Naive thymus-derived CD4-positive, alpha-beta T cell (primary cell): Measurements from ENCODE around the gene NCOA3. TPM values are rescaled to one million over a fixed set of nuclear protein-coding genes. Genes with fewer than 3 reads are reported as not detected.
A peak's percentile ranks its signal among the peaks of the same experiment; 100 is the strongest.

Experiments
- ATAC-seq: fragments of 150-1000 bp; cut with Tn5 transposase; 2 replicates; pipeline ENCODE4 v1.10.0; 2021; ENCODE audit warnings: mild to moderate bottlenecking, moderate library complexity
- CTCF ChIA-PET: fragments of 350-600 bp; sonication (Branson Sonifier 250); formaldehyde crosslinking; loops from one replicate; lab custom pipeline; 2021; ENCODE audit warnings: antibody characterized with exemption; lab: Charles Lee
- POLR2A ChIA-PET: fragments of 350-600 bp; sonication (Branson Sonifier 250); formaldehyde crosslinking; loops from one replicate; lab custom pipeline; 2021; ENCODE audit warnings: antibody characterized with exemption, inconsistent platforms; lab: Charles Lee
- DNase-seq, 9 donors: peaks; one replicate each; pipeline versions ENCODE4 v3.0.0 to v3.0.0-alpha.2; 2020 to 2022; ENCODE audit warnings: mixed read lengths in 1 of 9
- H3K27ac ChIP-seq: one replicate; pipeline ENCODE4 v1.7.0; 2013; ENCODE audit warnings: mild to moderate bottlenecking, low read depth, low read length, moderate library complexity
- H3K27me3 ChIP-seq, 2 donors: one replicate each; pipeline ENCODE4 v1.7.0; 2013; ENCODE audit warnings: low read length in 2 of 2, mild to moderate bottlenecking in 2 of 2, moderate library complexity in 2 of 2; ENCODE audit not compliant: control insufficient read depth in 2 of 2, insufficient read depth in 2 of 2
- H3K36me3 ChIP-seq, 3 experiments: 1 replicate in 2 of 3; 2 replicates in 1 of 3; pipeline ENCODE4 v1.7.0; 2013; ENCODE audit warnings: low read length in 3 of 3, mild to moderate bottlenecking in 3 of 3, moderate library complexity in 1 of 3; ENCODE audit not compliant: insufficient read depth in 3 of 3, control insufficient read depth in 2 of 3
- H3K4me1 ChIP-seq, 2 donors: one replicate each; pipeline ENCODE4 v1.7.0; 2013; ENCODE audit warnings: low read length in 2 of 2, mild to moderate bottlenecking in 2 of 2, moderate library complexity in 1 of 2; ENCODE audit not compliant: control insufficient read depth in 2 of 2, insufficient read depth in 2 of 2
- H3K4me3 ChIP-seq: 2 replicates; pipeline ENCODE4 v1.7.0; 2013; ENCODE audit warnings: mild to moderate bottlenecking, low read length
- H3K9me3 ChIP-seq, 3 experiments: 1 replicate in 2 of 3; 2 replicates in 1 of 3; pipeline ENCODE4 v1.7.0; 2013; ENCODE audit warnings: low read length in 3 of 3; ENCODE audit not compliant: control insufficient read depth in 2 of 3
- H3K27ac Mint-ChIP-seq, 9 donors: one replicate each; pipeline ENCODE4 v1.8.0; 2020 to 2022; ENCODE audit warnings: mixed read lengths in 9 of 9, mild to moderate bottlenecking in 8 of 9, moderate library complexity in 5 of 9, inconsistent platforms in 2 of 9
- H3K27me3 Mint-ChIP-seq, 5 donors: one replicate each; pipeline ENCODE4 v1.8.0; 2021 to 2022; ENCODE audit warnings: mixed read lengths in 5 of 5, mild to moderate bottlenecking in 1 of 5
- H3K36me3 Mint-ChIP-seq, 5 donors: one replicate each; pipeline ENCODE4 v1.8.0; 2020 to 2022; ENCODE audit warnings: mixed read lengths in 5 of 5, mild to moderate bottlenecking in 3 of 5, inconsistent platforms in 1 of 5
- H3K4me1 Mint-ChIP-seq, 7 donors: one replicate each; pipeline ENCODE4 v1.8.0; 2020 to 2022; ENCODE audit warnings: mixed read lengths in 7 of 7, mild to moderate bottlenecking in 3 of 7, inconsistent platforms in 1 of 7
- H3K4me3 Mint-ChIP-seq, 10 donors: one replicate each; pipeline ENCODE4 v1.8.0; 2020 to 2022; ENCODE audit warnings: mild to moderate bottlenecking in 10 of 10, mixed read lengths in 10 of 10, moderate library complexity in 6 of 10, inconsistent platforms in 2 of 10
- H3K9me3 Mint-ChIP-seq, 11 donors: one replicate each; pipeline ENCODE4 v1.8.0; 2020 to 2022; ENCODE audit warnings: mixed read lengths in 11 of 11, mild to moderate bottlenecking in 4 of 11, inconsistent platforms in 1 of 11, moderate library complexity in 1 of 11
- intact Hi-C, 2 donors: fragments of 100-400 bp; cut with micrococcal nuclease; formaldehyde crosslinking; loops; one replicate each; pipeline ENCODE4 v1.15.1; 2023
- polyA plus RNA-seq, 2 donors: library from polyadenylated mRNA; unstranded; fragments of 300-500 nt; fragmentation: Illumina TruSeq; gene quantifications; one replicate each; pipeline ENCODE4 v1.2.3, GENCODE V29; 2021
- total RNA-seq, 6 experiments: library from RNA in 5 of 6; stranded (reverse) in 5 of 6; gene quantifications; 1 replicate in 5 of 6; 2 replicates in 1 of 6; pipeline ENCODE4 v1.2.3 and lab custom pipeline; 2021 to 2026

The NCOA3 gene
- total RNA-seq (100 to 1,000 TPM in 1 of 5 experiments, 10 to 100 TPM in 4; 75.0 to 115 (median 89.2) TPM), polyA plus RNA-seq (10 to 100 TPM; 20.3 to 28.4 TPM), total RNA-seq (lab: John Stamatoyannopoulos, UW) (243 reads per million, percentile 94 among the genes with 10 or more reads in this experiment)

DNA sequence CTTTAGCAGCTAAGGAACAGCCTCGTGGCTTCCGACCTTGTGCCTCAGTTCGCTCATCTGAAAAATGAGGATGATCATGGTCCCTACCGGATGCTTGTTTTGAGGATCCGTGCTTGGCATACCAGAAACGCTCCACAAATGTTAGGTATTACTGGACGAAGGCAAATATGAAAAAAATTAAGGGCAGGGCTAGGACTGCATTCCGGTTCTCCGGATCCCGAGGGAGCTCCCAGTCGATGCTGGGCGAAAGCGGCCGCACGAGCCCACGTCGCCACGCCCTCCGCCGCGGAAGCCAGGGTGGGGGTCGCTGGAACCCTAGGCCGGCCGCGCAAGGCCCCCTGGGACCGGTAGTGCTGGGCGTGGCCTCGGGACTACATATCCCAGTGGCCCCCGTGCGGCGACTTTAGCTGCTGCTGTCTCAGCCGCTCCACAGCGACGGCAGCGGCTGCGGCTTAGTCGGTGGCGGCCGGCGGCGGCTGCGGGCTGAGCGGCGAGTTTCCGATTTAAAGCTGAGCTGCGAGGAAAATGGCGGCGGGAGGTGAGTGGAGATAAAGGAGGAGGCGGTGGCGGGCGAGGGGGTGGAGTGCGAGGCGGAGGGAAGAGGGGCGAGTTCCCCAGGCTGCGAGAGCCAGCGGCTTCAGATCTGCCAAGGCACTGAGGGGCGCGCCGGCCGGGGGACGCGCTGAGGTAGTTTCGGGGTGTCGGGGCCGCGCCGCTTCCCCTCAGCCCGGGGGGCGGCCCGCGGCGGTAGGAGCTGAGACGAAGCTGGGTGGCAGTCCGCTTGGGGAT, at the start of gene NCOA3:
TSS of gene NCOA3 (plus strand) at position 406 of the 789 bp plus-strand sequence. CDS start 120,361 bp downstream, outside the sequence.
- Histone ChIP-seq H3K9me3 (no peaks in the 10 kb centered on the region), H3K4me3 (peak within 1 kb of the TSS; percentile 86), H3K27ac (peak within 1 kb of the TSS; percentile 80), H3K4me1 (peaks cover 19 to 28% of the 10 kb centered on the region in 2 donors), H3K36me3 (peaks cover 0 to 8% (median 0%) of the 10 kb centered on the region in 3 experiments), H3K27me3 (no peaks in the 10 kb centered on the region)
- peaks cover 0 to 2% (median 0%) of the 10 kb centered on the region in 11 donors for H3K9me3 Mint-ChIP-seq
- peak within 1 kb of the TSS; percentile 80 to 99 (median 97) for H3K4me3 Mint-ChIP-seq
- CTCF ChIA-PET: interaction anchor here (0.6 to 1.2 kb wide), 4 partner anchors 84 to 158 kb away, joined by 3 to 5 read pairs (median 4); no protein-coding TSS in a partner anchor
- POLR2A ChIA-PET: interaction anchor here (1.0 to 3.8 kb wide), 9 partner anchors 10 to 145 kb away, joined by 3 to 39 read pairs (median 6); partner anchors contain the start of gene ZMYND8
- H3K27me3 Mint-ChIP-seq: peaks cover 0 to 2% (median 0%) of the 10 kb centered on the region in 5 donors
- DNase-seq (peak; percentile 74 to 94 (median 83)), ATAC-seq (peak; percentile 95)
- peak within 1 kb of the TSS; percentile 80 to 98 (median 95) for H3K27ac Mint-ChIP-seq
- H3K4me1 Mint-ChIP-seq: peaks cover 25 to 48% (median 43%) of the 10 kb centered on the region in 7 donors
- peaks cover 0 to 9% (median 0%) of the 10 kb centered on the region in 5 donors for H3K36me3 Mint-ChIP-seq
- intact Hi-C loops: loop anchor here (1.0 to 10.0 kb wide), 15 partner anchors 8 to 1777 kb away; partner anchors contain the start of genes ZMYND8 (in 2 of the 2), STAU1 (in 1 of the 2) and ZNFX1 (in 1 of the 2)

DNA sequence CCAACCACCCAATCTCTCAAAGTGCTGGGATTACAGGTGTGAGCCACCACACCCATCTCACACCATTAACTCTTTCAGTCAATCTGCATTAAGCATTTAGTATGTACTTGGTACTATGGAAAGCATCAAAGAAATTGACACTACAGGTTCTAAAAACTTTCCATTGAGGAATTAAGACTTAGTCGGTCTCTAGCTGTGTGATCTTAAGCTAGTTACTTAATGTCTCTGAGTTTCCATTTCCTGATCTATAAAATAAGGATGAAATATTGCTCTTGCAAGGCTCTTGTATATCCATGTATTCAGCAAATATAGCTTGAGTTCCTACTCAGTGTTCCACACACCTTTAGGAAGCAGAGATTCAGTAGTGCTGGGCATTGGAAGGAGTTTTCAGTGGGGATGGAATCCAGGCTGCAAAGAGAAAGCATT, 48.9 kb upstream of the NCOA3 start:
- Mint-ChIP-seq H3K27me3 (peaks cover 0 to 2% (median 0%) of the 10 kb centered on the region in 5 donors), H3K27ac (peak overlapping the region in 1 of 9 donors; percentile 85), H3K4me1 (peaks cover 0 to 45% (median 0%) of the 10 kb centered on the region in 7 donors), H3K36me3 (peaks cover 0 to 3% (median 0%) of the 10 kb centered on the region in 5 donors), H3K4me3 (peak overlapping the region in 1 of 10 donors; percentile 15), H3K9me3 (peaks cover 0 to 3% (median 0%) of the 10 kb centered on the region in 11 donors)
- intact Hi-C loops: loop anchor here in 1 of 2 donors (1.0 to 5.0 kb wide), 3 partner anchors 35 to 50 kb away; partner anchors contain the start of gene NCOA3
- CTCF ChIA-PET: no interaction called here
- ATAC-seq (no peak), DNase-seq (no peak)
- H3K27me3 ChIP-seq: no peaks in the 10 kb centered on the region
- no peaks in the 10 kb centered on the region for H3K36me3 ChIP-seq
- POLR2A ChIA-PET: no interaction called here
- no peak overlapping the region for H3K27ac ChIP-seq
- no peaks in the 10 kb centered on the region for H3K9me3 ChIP-seq
- no peaks in the 10 kb centered on the region for H3K4me1 ChIP-seq
- H3K4me3 ChIP-seq: no peak overlapping the region

DNA sequence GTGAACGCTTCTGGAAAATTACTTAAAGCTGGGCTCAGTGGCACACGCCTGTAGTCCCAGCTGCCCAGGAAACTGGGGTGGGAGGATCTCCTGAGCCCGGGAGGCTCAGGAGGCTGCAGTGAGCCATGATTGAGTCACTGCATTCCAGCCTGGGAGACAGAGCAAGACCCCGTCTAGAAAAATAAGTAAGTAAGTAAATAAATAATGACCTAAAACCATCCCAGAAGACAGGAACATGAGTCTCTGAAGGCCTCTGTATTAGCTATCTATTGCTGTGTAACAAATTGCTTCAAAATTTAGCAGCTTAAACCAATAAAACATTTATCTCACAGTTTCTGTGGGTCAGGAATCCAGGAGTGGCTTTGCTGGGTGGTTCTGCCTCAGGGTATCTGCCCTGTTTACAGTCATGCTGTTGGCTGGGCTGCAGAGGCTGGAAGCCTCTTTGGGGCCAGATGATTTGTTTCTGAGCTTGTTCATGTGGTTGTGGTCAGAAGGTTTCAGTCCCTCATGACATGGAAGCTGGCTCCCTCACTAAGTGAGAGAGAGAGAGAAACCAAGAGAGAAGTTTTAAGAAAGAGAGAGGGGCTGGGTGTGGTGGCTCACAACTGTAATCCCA, 48.4 kb upstream of the NCOA3 start:
- peak in 1 of 9 donors; percentile 48 for DNase-seq
- H3K36me3 Mint-ChIP-seq: peaks cover 0 to 3% (median 0%) of the 10 kb centered on the region in 5 donors
- H3K27me3 ChIP-seq: no peaks in the 10 kb centered on the region
- peaks cover 0 to 2% (median 0%) of the 10 kb centered on the region in 5 donors for H3K27me3 Mint-ChIP-seq
- no peaks in the 10 kb centered on the region for H3K4me1 ChIP-seq
- H3K4me3 Mint-ChIP-seq: peak overlapping the region in 1 of 10 donors; percentile 58
- H3K4me3 ChIP-seq: no peak overlapping the region
- peak overlapping the region in 1 of 9 donors; percentile 85 for H3K27ac Mint-ChIP-seq
- H3K4me1 Mint-ChIP-seq: peaks cover 0 to 46% (median 0%) of the 10 kb centered on the region in 7 donors
- intact Hi-C loops: loop anchor here in 1 of 2 donors (1.0 to 5.0 kb wide), 3 partner anchors 34 to 49 kb away; partner anchors contain the start of gene NCOA3
- H3K9me3 ChIP-seq: no peaks in the 10 kb centered on the region
- ATAC-seq: no peak
- peaks cover 0 to 3% (median 0%) of the 10 kb centered on the region in 11 donors for H3K9me3 Mint-ChIP-seq
- POLR2A ChIA-PET: no interaction called here
- no peaks in the 10 kb centered on the region for H3K36me3 ChIP-seq
- CTCF ChIA-PET: no interaction called here
- no peak overlapping the region for H3K27ac ChIP-seq

DNA sequence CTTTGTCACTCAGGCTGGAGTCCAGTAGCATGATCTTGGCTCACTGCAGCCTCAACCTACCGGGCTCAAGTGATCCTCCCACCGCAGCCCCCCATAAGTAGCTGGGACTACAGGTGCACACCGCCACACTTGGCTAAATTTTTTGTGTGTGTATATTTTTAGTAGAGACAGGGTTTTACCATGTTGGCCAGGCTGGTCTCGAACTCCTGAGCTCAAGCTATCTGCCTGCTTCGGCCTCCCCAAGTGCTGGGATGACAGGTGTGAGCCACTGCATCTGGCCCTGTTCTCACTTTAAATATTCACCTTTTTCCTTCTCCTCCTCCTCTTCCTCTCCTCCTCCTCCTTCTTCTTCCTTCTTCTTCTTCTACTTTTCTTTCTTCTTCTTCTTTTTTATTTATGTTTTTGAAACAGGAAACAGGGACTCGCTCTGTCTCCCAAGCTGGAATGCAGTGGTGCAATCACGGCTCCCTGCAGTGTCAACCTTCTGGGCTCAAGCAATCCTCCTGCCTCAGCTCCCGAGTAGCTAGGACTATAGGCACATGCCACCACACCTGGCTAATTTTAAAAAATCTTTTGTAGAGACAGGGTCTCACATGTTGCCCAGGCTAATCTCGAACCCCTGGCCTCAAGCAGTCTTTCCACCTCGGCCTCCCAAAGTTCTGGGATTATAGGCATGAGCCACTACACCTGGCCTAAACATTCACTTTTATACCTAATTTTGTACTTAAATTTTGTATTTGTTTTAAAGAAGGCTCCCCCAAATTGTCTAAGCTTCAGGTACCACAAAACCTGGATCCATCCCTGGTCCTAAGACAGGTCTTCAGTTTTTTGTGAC, 47.2 kb upstream of the NCOA3 start:
- DNase-seq (no peak), ATAC-seq (no peak)
- no peaks in the 10 kb centered on the region for H3K36me3 ChIP-seq
- H3K27ac Mint-ChIP-seq: peak overlapping the region in 1 of 9 donors; percentile 74
- CTCF ChIA-PET: no interaction called here
- H3K4me3 ChIP-seq: no peak overlapping the region
- peaks cover 0 to 2% (median 0%) of the 10 kb centered on the region in 5 donors for H3K27me3 Mint-ChIP-seq
- H3K27ac ChIP-seq: no peak overlapping the region
- no peaks in the 10 kb centered on the region for H3K27me3 ChIP-seq
- peaks cover 0 to 3% (median 0%) of the 10 kb centered on the region in 11 donors for H3K9me3 Mint-ChIP-seq
- H3K4me1 ChIP-seq: no peaks in the 10 kb centered on the region
- H3K4me3 Mint-ChIP-seq: no peak overlapping the region
- POLR2A ChIA-PET: no interaction called here
- intact Hi-C loops: loop anchor here in 1 of 2 donors (5.0 kb wide), 3 partner anchors 37 to 182 kb away; partner anchors contain the start of gene NCOA3
- H3K36me3 Mint-ChIP-seq: peaks cover 0 to 3% (median 0%) of the 10 kb centered on the region in 5 donors
- H3K4me1 Mint-ChIP-seq: peaks cover 0 to 46% (median 0%) of the 10 kb centered on the region in 7 donors
- H3K9me3 ChIP-seq: no peaks in the 10 kb centered on the region

DNA sequence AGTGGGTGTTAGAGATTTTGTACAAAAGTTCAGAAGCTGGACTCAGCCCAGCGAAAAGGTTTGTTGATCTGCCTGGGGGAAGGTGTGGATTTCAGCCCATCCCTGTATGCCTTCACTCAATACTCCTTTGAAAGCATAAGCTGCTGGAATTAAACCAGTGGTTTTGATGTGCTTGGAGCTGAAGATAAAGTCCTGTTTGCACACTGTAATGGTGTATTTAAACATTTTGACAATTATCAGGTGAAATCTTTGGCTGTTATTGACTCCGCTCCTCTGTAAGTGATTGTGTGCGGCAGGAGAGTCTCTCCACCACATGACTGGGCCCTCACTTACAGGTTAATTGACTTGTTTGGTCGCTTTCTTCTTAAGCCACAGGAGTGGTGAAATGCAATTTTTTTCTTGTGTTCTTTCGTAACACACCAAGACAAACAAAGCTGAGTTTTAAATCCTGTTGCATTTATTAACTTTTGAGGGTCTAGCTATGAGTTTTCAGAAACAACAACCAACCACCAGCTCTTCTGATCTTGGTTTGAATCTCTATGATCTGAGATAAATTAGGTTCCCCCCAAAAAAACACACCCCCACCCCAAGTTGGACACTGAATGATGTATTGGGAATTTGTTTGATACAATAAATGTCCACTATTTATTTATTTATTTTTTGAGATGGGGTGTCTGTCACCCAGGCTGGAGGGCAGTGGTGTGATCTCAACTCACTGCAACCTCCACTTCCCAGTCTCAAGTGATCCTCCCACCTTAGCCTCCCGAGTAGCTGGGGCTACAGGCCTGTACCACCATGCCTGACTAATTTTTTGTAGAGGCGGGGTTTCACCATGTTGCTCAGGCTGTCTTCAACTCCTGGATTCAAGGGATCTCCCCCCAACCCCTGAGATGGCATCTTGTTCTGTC, 46.3 kb upstream of the NCOA3 start:
- peaks cover 0 to 3% (median 0%) of the 10 kb centered on the region in 5 donors for H3K36me3 Mint-ChIP-seq
- ATAC-seq (no peak), DNase-seq (no peak)
- intact Hi-C loops: loop anchor here in 1 of 2 donors (5.0 kb wide), 1 partner anchor 183 kb away; no protein-coding TSS in a partner anchor
- no peak overlapping the region for H3K27ac ChIP-seq
- H3K27me3 Mint-ChIP-seq: peaks cover 0 to 2% (median 0%) of the 10 kb centered on the region in 5 donors
- CTCF ChIA-PET: no interaction called here
- no peak overlapping the region for H3K4me3 ChIP-seq
- H3K36me3 ChIP-seq: no peaks in the 10 kb centered on the region
- H3K4me1 Mint-ChIP-seq: peaks cover 0 to 46% (median 0%) of the 10 kb centered on the region in 7 donors
- H3K4me1 ChIP-seq: no peaks in the 10 kb centered on the region
- no peak overlapping the region for H3K27ac Mint-ChIP-seq
- H3K9me3 ChIP-seq: no peaks in the 10 kb centered on the region
- POLR2A ChIA-PET: no interaction called here
- H3K9me3 Mint-ChIP-seq: peaks cover 0 to 3% (median 0%) of the 10 kb centered on the region in 11 donors
- no peak overlapping the region for H3K4me3 Mint-ChIP-seq
- H3K27me3 ChIP-seq: no peaks in the 10 kb centered on the region
